Upper lobe of left lung (tissue), 6 donors: ENCODE measurements around the gene PRXL2A. TPM values are rescaled to one million over a fixed set of nuclear protein-coding genes. Genes with fewer than 3 reads are reported as not detected.
A peak's percentile ranks its signal among the peaks of the same experiment; 100 is the strongest.

ENCODE experiments used
- ATAC-seq, 2 donors: fragments of 200-7000 bp; cut with Tn5 transposase; one replicate each; pipeline ENCODE4 v1.9.1; 2022; ENCODE audit warnings: mild to moderate bottlenecking in 2 of 2, moderate library complexity in 2 of 2; ENCODE audit not compliant: low FRiP score in 2 of 2
- DNase-seq, 2 donors: peaks; one replicate each; pipeline ENCODE4 v3.0.0-alpha.2; 2019 to 2020
- H3K27ac ChIP-seq, 4 donors: fragments of 200-600 bp; sonication (generic); one replicate each; pipeline ENCODE4 v1.5.1; 2016 to 2019
- H3K27me3 ChIP-seq, 4 donors: fragments of 200-600 bp; sonication (generic); one replicate each; pipeline ENCODE4 v1.5.1; 2017 to 2019
- H3K36me3 ChIP-seq, 4 donors: fragments of 200-600 bp; sonication (generic); one replicate each; pipeline ENCODE4 v1.5.1; 2016 to 2019
- H3K4me1 ChIP-seq, 4 donors: fragments of 200-600 bp; sonication (generic); one replicate each; pipeline ENCODE4 v1.5.1; 2018 to 2019
- H3K4me3 ChIP-seq, 4 donors: fragments of 200-600 bp; sonication (generic); one replicate each; pipeline ENCODE4 v1.5.1; 2017 to 2019; ENCODE audit warnings: mild to moderate bottlenecking in 2 of 4, moderate library complexity in 1 of 4
- H3K9me3 ChIP-seq, 4 donors: fragments of 200-600 bp; sonication (generic); one replicate each; pipeline ENCODE4 v1.5.1; 2018 to 2019
- EP300 ChIP-seq, 4 donors: sonication (generic); formaldehyde crosslinking; IDR thresholded peaks; one replicate each; pipeline ENCODE4 v1.5.1; 2017; ENCODE audit warnings: antibody characterized with exemption in 4 of 4, control low read depth in 2 of 4
- POLR2A ChIP-seq, 4 donors: fragments of 450-650 bp; IDR thresholded peaks; one replicate each; pipeline ENCODE4 v1.5.1; 2016 to 2017; ENCODE audit warnings: antibody characterized with exemption in 4 of 4, mild to moderate bottlenecking in 2 of 4
- POLR2AphosphoS5 ChIP-seq, 2 donors: sonication (generic); formaldehyde crosslinking; IDR thresholded peaks; one replicate each; pipeline ENCODE4 v1.5.1; 2017; ENCODE audit warnings: antibody characterized with exemption in 2 of 2
- WGBS, 2 donors: methylation state at CpG; one replicate each; pipeline ENCODE4 v1.1.5; 2017 to 2018; 5-methylcytosine and 5-hydroxymethylcytosine counted together
- total RNA-seq, 6 donors: library from RNA; depleted of rRNA in 4 of 6; stranded (reverse); fragments of >200 nt in 4 of 6; gene quantifications; one replicate each; pipeline versions ENCODE4 v1.1.0 to v1.2.1, GENCODE V29; 2016 to 2021
- TF ChIP-seq, protein P1 (sequence below), 6 experiments: fragments of 450-650 bp in 4 of 6; fragments of 200-600 bp in 2 of 6; sonication (generic) in 2 of 6; IDR thresholded peaks; one replicate each; pipeline ENCODE4 v1.5.1; 2016 to 2019; ENCODE audit warnings: antibody characterized with exemption in 6 of 6
- donor health status: DM: no; HTN: no; CAD: no; lungs with moderate emphysema.
- donor health status: DM: no; HTN: yes; CAD: no; lungs with severe emphysema.

Gene PRXL2A
- total RNA-seq, 6 donors from 2014 or later, result 19.9 to 46.0 (median 33.2) TPM

GRCh38 chr10:80371467-80371866, 36.9 kb upstream of the PRXL2A start:
- DNase-seq (no peak), ATAC-seq (no peak)
- Histone ChIP-seq H3K27me3 (no peaks in the 10 kb centered on the region), H3K9me3 (peaks cover 5 to 22% (median 12%) of the 10 kb centered on the region in 4 donors), H3K36me3 (no peaks in the 10 kb centered on the region), H3K4me1 (no peaks in the 10 kb centered on the region), H3K27ac (no peak overlapping the region), H3K4me3 (no peak overlapping the region)
- WGBS, 2 donors, result 73 to 74% methylated on average over 6 of the region's 6 CpGs
- TF ChIP-seq POLR2A (IDR thresholded peaks at IDR 0.05) (no peak), EP300 (IDR thresholded peaks at IDR 0.05) (no peak), POLR2AphosphoS5 (IDR thresholded peaks at IDR 0.05) (no peak)
- TF ChIP-seq, protein P1, sequence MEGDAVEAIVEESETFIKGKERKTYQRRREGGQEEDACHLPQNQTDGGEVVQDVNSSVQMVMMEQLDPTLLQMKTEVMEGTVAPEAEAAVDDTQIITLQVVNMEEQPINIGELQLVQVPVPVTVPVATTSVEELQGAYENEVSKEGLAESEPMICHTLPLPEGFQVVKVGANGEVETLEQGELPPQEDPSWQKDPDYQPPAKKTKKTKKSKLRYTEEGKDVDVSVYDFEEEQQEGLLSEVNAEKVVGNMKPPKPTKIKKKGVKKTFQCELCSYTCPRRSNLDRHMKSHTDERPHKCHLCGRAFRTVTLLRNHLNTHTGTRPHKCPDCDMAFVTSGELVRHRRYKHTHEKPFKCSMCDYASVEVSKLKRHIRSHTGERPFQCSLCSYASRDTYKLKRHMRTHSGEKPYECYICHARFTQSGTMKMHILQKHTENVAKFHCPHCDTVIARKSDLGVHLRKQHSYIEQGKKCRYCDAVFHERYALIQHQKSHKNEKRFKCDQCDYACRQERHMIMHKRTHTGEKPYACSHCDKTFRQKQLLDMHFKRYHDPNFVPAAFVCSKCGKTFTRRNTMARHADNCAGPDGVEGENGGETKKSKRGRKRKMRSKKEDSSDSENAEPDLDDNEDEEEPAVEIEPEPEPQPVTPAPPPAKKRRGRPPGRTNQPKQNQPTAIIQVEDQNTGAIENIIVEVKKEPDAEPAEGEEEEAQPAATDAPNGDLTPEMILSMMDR (IDR thresholded peaks at IDR 0.05), result no peak

GRCh38 chr10:80372675-80373074, 35.7 kb upstream of the PRXL2A start:
- 85 to 86% methylated on average over 5 of the region's 5 CpGs for WGBS, 2 donors
- DNase-seq (no peak), ATAC-seq (no peak)
- Histone ChIP-seq H3K27ac (no peak overlapping the region), H3K4me3 (no peak overlapping the region), H3K9me3 (peaks cover 0 to 10% (median 4%) of the 10 kb centered on the region in 4 donors), H3K27me3 (no peaks in the 10 kb centered on the region), H3K36me3 (no peaks in the 10 kb centered on the region), H3K4me1 (no peaks in the 10 kb centered on the region)
- no peak for TF ChIP-seq POLR2A (IDR thresholded peaks at IDR 0.05)
- TF ChIP-seq POLR2AphosphoS5 (IDR thresholded peaks at IDR 0.05), result no peak
- TF ChIP-seq, protein P1 (IDR thresholded peaks at IDR 0.05), result no peak

- Histone ChIP-seq H3K4me3 (no peak overlapping the region), H3K36me3 (no peaks in the 10 kb centered on the region), H3K9me3 (peaks cover 0 to 5% (median 0%) of the 10 kb centered on the region in 4 donors), H3K27me3 (no peaks in the 10 kb centered on the region), H3K27ac (no peak overlapping the region), H3K4me1 (peaks cover 0 to 3% (median 0%) of the 10 kb centered on the region in 4 donors)
- DNase-seq (no peak), ATAC-seq (peak in 1 of 2 donors; percentile 14)
- TF ChIP-seq, protein P1 (IDR thresholded peaks at IDR 0.05), result no peak
- TF ChIP-seq POLR2AphosphoS5 (IDR thresholded peaks at IDR 0.05) (no peak), POLR2A (IDR thresholded peaks at IDR 0.05) (no peak), EP300 (IDR thresholded peaks at IDR 0.05) (no peak)
- 75% methylated on average over 2 of the region's 2 CpGs for WGBS, 2 donors
Measured at GRCh38 chr10:80373502-80373901, 34.8 kb upstream of the PRXL2A start.

- Histone ChIP-seq H3K27ac (no peak overlapping the region), H3K27me3 (no peaks in the 10 kb centered on the region), H3K4me1 (peaks cover 0 to 3% (median 1%) of the 10 kb centered on the region in 4 donors), H3K9me3 (no peaks in the 10 kb centered on the region), H3K4me3 (no peak overlapping the region), H3K36me3 (no peaks in the 10 kb centered on the region)
- DNase-seq (no peak), ATAC-seq (no peak)
- TF ChIP-seq POLR2AphosphoS5 (IDR thresholded peaks at IDR 0.05) (no peak), POLR2A (IDR thresholded peaks at IDR 0.05) (no peak), EP300 (IDR thresholded peaks at IDR 0.05) (no peak)
- TF ChIP-seq, protein P1 (IDR thresholded peaks at IDR 0.05), result no peak
- 29 to 81% methylated on average over 3 of the region's 3 CpGs for WGBS, 2 donors
Measured at GRCh38 chr10:80379701-80380100, 28.6 kb upstream of the PRXL2A start.

DNA sequence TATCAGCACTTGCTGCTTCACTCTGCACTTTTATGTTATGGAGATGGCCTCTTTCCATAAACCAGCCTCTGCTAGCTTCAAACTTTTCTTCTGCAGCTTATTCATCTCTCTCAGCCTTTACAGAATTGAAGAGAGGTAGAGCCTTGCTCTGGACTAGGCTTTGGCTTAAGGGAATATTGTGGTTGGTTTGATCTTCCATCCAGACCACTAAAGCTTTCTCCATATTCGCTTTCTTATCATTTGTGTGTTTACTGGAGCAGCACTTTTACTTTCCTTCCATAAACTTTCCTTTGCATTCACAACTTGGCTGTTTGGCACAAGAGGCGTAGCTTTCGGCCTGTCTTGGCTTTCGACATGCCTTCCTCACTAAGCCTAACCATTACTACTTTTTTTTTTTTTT, 28.2 kb upstream of the PRXL2A start:
- ATAC-seq (no peak), DNase-seq (no peak)
- no peak overlapping the region for H3K27ac ChIP-seq
- H3K9me3 ChIP-seq, result no peaks in the 10 kb centered on the region
- peaks cover 0 to 3% (median 1%) of the 10 kb centered on the region in 4 donors for H3K4me1 ChIP-seq
- no peaks in the 10 kb centered on the region for H3K36me3 ChIP-seq
- 84 to 90% methylated on average over 4 of the region's 4 CpGs for WGBS, 2 donors
- H3K4me3 ChIP-seq, result no peak overlapping the region
- no peaks in the 10 kb centered on the region for H3K27me3 ChIP-seq
- TF ChIP-seq POLR2AphosphoS5 (IDR thresholded peaks at IDR 0.05), result no peak
- TF ChIP-seq POLR2A (IDR thresholded peaks at IDR 0.05), result no peak
